ENCODE results near the gene GM2A.

Gene GM2A

DNA sequence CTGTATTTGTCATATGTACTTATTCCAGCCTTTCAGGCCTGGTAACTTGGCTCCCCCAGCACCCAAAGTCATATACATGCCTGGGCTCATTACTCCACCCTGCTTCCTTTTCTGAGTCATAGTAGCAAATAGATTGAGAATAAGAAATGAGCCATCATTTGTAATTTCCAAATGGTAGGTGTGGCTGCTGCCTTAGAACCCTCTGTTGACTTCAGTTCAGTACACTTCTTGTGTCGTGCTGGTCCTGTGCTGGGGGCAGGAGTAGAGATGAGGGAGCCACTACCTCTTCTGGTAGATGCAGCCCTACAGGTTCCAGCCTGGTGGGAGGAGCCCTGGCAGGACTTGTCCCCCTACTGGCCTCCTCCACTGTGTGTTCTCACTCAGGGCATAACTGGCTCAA is 11.1 kb downstream of the GM2A start:
- TF ChIP-seq, protein P1, sequence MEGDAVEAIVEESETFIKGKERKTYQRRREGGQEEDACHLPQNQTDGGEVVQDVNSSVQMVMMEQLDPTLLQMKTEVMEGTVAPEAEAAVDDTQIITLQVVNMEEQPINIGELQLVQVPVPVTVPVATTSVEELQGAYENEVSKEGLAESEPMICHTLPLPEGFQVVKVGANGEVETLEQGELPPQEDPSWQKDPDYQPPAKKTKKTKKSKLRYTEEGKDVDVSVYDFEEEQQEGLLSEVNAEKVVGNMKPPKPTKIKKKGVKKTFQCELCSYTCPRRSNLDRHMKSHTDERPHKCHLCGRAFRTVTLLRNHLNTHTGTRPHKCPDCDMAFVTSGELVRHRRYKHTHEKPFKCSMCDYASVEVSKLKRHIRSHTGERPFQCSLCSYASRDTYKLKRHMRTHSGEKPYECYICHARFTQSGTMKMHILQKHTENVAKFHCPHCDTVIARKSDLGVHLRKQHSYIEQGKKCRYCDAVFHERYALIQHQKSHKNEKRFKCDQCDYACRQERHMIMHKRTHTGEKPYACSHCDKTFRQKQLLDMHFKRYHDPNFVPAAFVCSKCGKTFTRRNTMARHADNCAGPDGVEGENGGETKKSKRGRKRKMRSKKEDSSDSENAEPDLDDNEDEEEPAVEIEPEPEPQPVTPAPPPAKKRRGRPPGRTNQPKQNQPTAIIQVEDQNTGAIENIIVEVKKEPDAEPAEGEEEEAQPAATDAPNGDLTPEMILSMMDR (IDR thresholded peaks at IDR 0.05; ENCODE audit: low read depth, low read length) = no peak
- in situ Hi-C loops (cut with HindIII; ENCODE audit: low sequenced_read_pairs) = no loop called here
- H3K4me3 ChIP-seq (ENCODE audit: low read depth, low read length) = no peak overlapping the region
- DNase-seq (ENCODE audit: low read depth, low spot score) = peak; percentile 27

DNA sequence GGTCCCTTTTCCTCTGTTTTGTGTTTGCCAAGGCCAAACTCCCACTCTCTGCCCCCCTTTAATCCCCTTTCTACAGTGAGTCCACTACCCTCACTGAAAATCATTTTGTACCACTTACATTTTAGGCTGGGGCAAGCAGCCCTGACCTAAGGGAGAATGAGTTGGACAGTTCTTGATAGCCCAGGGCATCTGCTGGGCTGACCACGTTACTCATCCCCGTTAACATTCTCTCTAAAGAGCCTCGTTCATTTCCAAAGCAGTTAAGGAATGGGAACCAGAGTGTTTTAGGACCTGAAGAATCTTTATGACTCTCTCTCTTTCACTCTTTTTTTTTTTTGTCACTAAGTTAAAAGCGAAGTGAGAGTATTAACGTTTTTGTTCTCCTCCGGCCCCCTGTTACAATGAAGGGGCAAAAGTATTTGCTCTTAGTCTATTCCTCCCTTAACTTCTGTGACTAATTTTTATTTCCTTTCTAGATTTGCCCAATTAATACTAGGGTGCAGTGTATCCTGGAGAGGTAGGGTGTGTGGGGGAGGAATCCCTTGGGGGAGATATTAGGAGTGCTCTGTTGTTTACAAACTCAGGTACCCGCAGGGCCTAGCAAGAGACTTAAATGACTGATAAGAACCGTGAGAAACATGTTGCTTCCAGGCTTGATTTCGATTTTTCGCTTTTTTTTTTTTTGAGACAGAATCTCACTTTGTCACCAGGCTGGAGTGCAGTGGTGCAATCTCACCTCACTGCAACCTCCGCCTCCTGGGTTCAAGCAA is 14.7 kb downstream of the GM2A start:
- TF ChIP-seq, protein P1 (IDR thresholded peaks at IDR 0.05; ENCODE audit: low read depth, low read length) = no peak
- in situ Hi-C loops (cut with HindIII; ENCODE audit: low sequenced_read_pairs) = no loop called here
- no peak overlapping the region for H3K4me3 ChIP-seq (ENCODE audit: low read depth, low read length)
- no peak for DNase-seq (ENCODE audit: low read depth, low spot score)

DNA sequence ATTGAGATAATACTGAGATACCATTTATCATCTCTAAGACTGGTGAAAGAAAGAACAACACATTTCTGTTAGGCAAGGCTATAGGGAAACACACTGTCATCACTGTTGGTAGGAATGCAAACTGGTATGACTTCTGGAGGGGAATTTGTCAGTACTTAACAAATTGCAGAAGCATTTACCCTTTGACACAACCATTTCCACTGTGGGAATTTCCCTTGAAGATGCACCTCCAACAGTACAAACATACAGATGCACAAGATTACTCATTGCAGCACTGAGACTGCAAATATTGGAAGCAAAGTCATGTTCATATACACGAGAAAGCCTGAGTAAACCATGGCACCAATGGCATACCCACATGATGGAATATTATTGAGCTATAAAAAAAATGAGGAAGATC is 17.6 kb downstream of the GM2A start:
- TF ChIP-seq, protein P1 (IDR thresholded peaks at IDR 0.05; ENCODE audit: low read depth, low read length) = no peak
- H3K4me3 ChIP-seq (ENCODE audit: low read depth, low read length) = no peak overlapping the region
- DNase-seq (ENCODE audit: low read depth, low spot score) = peak; percentile 31
- in situ Hi-C loops (cut with HindIII; ENCODE audit: low sequenced_read_pairs) = no loop called here

DNA sequence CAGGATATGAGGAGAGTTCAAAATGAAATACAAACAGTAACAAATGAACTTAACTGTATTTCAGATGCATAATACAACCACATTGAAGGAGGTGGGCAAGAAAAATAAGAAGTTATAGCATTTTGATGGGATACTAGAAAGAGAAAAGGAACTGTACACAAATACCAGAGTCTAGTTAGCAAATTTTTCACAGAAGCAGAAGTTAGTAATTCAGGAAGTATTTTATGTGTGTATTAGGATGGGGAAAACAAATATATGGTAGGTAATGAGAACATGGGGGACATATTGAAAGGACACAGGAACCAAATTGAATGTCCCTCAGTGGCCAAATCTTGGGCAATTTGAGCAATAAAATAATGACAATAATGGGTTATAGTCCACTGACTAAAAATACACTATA is 18.4 kb downstream of the GM2A start:
- in situ Hi-C loops (cut with HindIII; ENCODE audit: low sequenced_read_pairs) = no loop called here

DNA sequence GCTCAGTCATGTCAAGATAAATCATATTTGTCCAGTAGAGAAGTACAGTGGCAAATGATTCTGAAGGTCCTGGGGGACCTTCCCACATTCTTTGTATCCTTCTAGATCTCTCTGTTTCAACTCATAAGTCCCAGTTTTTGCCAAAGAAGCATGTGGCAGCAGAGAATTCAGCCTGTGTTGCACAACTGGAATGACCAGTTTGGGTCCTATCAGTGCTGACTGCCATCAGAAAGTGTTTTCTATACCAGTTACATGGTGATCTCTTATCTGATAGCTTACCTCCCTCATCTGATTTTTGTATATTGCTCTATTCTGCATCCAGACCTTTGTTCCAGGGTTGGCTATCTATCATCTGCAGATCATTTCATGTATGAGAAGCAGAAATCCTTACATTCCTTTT is 21.7 kb downstream of the GM2A start:
- in situ Hi-C loops (cut with HindIII; ENCODE audit: low sequenced_read_pairs) = no loop called here
- no peak for DNase-seq (ENCODE audit: low read depth, low spot score)
- TF ChIP-seq, protein P1 (IDR thresholded peaks at IDR 0.05; ENCODE audit: low read depth, low read length) = no peak
- no peak overlapping the region for H3K4me3 ChIP-seq (ENCODE audit: low read depth, low read length)

More for the DNA sequence above, 18.4 kb downstream of the GM2A start:
- no peak for DNase-seq (ENCODE audit: low read depth, low spot score)
- H3K4me3 ChIP-seq (ENCODE audit: low read depth, low read length) = no peak overlapping the region
- TF ChIP-seq, protein P1 (IDR thresholded peaks at IDR 0.05; ENCODE audit: low read depth, low read length) = no peak

DNA sequence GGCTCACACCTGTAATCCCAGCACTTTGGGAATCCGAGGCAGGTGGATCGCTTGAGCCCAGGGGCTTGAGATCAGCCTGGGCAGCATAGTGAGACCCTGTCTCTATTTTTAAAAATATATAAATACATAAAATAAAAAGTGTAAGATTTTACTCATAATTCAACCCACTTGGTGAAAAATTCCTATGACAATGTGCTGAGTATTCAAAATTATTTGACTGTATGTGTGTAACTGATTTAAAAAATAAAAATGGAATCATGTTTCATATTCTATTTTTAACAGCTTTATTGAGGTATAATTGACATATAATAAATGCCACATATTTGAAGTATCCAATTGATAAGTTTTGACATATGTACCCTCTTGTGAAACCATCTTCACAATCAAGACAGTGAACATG is 22.8 kb downstream of the GM2A start:
- TF ChIP-seq, protein P1 (IDR thresholded peaks at IDR 0.05; ENCODE audit: low read depth, low read length) = no peak
- no peak for DNase-seq (ENCODE audit: low read depth, low spot score)
- in situ Hi-C loops (cut with HindIII; ENCODE audit: low sequenced_read_pairs) = no loop called here
- H3K4me3 ChIP-seq (ENCODE audit: low read depth, low read length) = no peak overlapping the region

Measured in astrocyte of the spinal cord (primary cell).